Large intestine (tissue), 12 donors: ENCODE measurements around the gene OR5K1. TPM values are rescaled to one million over a fixed set of nuclear protein-coding genes. Genes with fewer than 3 reads are reported as not detected.

Experiments
- DNase-seq, 2 donors: peaks; one replicate each; pipeline versions ENCODE4 v3.0.0 to v3.0.0-alpha.2; 2013
- H3K27ac ChIP-seq: one replicate; pipeline ENCODE4 v1.5.1; 2013; ENCODE audit warnings: low read length
- H3K27me3 ChIP-seq: 2 replicates; pipeline ENCODE4 v1.6.1; 2013; ENCODE audit warnings: low read length; ENCODE audit not compliant: control insufficient read depth, insufficient read depth
- H3K36me3 ChIP-seq: 2 replicates; pipeline ENCODE4 v1.6.1; 2013; ENCODE audit warnings: low read length; ENCODE audit not compliant: control insufficient read depth, insufficient read depth
- H3K4me1 ChIP-seq: one replicate; pipeline ENCODE4 v1.6.1; 2013; ENCODE audit warnings: low read length; ENCODE audit not compliant: control insufficient read depth, insufficient read depth
- H3K4me3 ChIP-seq: one replicate; pipeline ENCODE4 v1.5.1; 2013; ENCODE audit warnings: low read length
- H3K9me3 ChIP-seq: one replicate; pipeline ENCODE4 v1.6.1; 2013; ENCODE audit warnings: mild to moderate bottlenecking, low read depth, low read length, moderate library complexity; ENCODE audit not compliant: control insufficient read depth
- WGBS: methylation state at CpG from one replicate; pipeline ENCODE4 v1.1.5; 2013; ENCODE audit warnings: low lambda C conversion rate; ENCODE audit not compliant: insufficient coverage; 5-methylcytosine and 5-hydroxymethylcytosine counted together
- long read RNA-seq, 11 donors: transcript quantifications; one replicate each; lab custom pipeline, GENCODE V29; 2026
- polyA plus RNA-seq: library from polyadenylated mRNA; unstranded; fragments of 120-200 nt; gene quantifications from one replicate; pipeline ENCODE4 v1.2.1, GENCODE V29; 2013

OR5K1 gene
- polyA plus RNA-seq: 0.03 TPM
- long read RNA-seq, donor 1: 0 reads
- long read RNA-seq, donor 2: 0 reads
- long read RNA-seq, donor 3: 0 reads
- long read RNA-seq, donor 4: 0 reads
- long read RNA-seq, donor 5: 0 reads
- long read RNA-seq, donor 6: 0 reads
- long read RNA-seq, donor 7: 0 reads
- long read RNA-seq, donor 8: 0 reads
- long read RNA-seq, donor 9: 0 reads
- long read RNA-seq, donor 10: 0 reads
- long read RNA-seq, donor 11: 0 reads

DNA sequence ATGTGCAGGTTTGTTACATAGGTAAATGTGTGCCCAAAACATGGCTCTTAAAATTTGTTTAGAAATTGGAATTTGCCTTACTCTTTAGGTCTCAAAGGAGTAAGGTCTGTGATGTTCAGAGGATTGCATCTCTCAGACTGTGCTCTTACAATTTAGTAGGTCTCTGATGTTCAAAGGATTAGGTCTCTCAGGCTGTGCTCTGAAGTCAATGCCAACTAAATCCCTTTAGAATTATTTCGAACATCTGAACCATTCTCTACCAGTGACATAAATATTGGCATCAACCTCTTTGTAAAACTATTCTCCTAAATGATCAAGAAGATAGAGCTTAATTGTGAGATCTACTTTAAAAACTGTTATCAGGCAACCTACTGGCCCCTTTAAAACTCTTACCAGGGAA, at the start of gene OR5K1:
Gene OR5K1 (plus strand): TSS at position 301 of the 400 bp plus-strand sequence. CDS start 6,376 bp downstream, outside the sequence.
- no CpG with 5 or more reads among the region's 1 CpG for WGBS
- H3K27me3 ChIP-seq: no peaks in the 10 kb centered on the region
- H3K9me3 ChIP-seq: no peaks in the 10 kb centered on the region
- no peak within 1 kb of the TSS for H3K27ac ChIP-seq
- DNase-seq: no peak
- H3K4me3 ChIP-seq: no peak within 1 kb of the TSS
- H3K36me3 ChIP-seq: no peaks in the 10 kb centered on the region
- no peaks in the 10 kb centered on the region for H3K4me1 ChIP-seq

DNA sequence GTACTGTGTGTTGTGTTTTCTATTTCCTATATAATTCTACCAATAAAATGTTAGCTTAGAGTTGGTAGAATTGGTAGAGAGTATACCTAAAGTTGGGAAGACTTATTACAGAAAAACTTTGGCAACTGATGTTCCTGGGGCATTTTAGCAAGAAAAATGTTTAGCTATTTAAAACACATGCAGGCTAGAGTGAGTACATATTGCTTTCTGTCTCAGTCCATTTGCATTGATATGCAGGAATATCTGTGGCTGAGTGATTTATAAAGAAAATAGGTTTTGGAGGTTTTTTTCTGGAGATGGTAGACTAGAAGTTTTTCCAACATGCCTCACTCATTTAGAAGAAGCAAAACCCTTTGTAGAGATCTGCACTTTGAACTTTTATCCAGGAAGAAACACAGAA, 30.4 kb upstream of the OR5K1 start:
- Histone ChIP-seq H3K9me3 (peaks cover 8% of the 10 kb centered on the region), H3K4me1 (no peaks in the 10 kb centered on the region), H3K27ac (no peak overlapping the region), H3K36me3 (no peaks in the 10 kb centered on the region), H3K27me3 (no peaks in the 10 kb centered on the region), H3K4me3 (no peak overlapping the region)
- no peak for DNase-seq

DNA sequence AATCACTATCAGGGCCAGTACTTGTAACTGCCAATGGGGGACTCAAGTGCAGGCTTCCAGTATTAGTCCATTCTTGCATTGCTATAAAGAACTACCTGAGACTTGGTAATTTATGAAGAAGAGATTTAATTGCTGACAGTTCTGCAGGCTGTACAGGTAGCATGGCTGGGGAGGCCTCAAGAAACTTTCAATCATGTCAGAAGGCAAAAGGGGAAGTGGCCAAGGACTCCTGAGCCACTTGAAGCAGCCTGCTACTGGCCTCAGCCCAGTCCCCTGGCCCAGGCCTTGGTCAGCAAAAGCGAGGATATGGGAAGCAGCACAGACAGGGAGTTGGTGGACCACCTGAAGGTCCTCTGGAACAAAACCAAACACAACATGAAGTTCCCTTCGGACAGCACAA, 29.2 kb upstream of the OR5K1 start:
- no peak overlapping the region for H3K27ac ChIP-seq
- H3K4me3 ChIP-seq: no peak overlapping the region
- H3K27me3 ChIP-seq: no peaks in the 10 kb centered on the region
- H3K9me3 ChIP-seq: peaks cover 7% of the 10 kb centered on the region
- DNase-seq: no peak
- no peaks in the 10 kb centered on the region for H3K36me3 ChIP-seq
- no CpG with 5 or more reads among the region's 2 CpGs for WGBS
- no peaks in the 10 kb centered on the region for H3K4me1 ChIP-seq

DNA sequence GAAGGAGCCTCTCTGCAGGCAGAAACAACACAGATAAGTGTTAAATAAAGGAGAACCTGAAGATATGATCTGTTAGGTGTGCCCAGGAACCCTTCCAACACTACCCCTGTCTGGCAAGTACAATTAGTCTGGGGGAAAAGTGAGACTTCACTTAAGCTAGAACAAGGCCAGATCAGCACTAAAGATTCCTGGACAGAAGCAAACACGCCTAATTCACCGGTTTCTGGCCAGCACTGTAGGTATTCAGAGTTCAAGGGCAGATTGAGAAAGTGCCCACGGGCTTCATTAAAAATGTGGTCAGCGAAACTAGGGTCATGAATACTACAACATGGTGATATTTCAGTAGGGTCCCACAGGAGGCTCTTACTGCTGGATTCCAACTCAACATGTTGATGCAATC, 28.6 kb upstream of the OR5K1 start:
- Histone ChIP-seq H3K36me3 (no peaks in the 10 kb centered on the region), H3K4me3 (no peak overlapping the region), H3K9me3 (peaks cover under 1% of the 10 kb centered on the region), H3K27me3 (no peaks in the 10 kb centered on the region), H3K27ac (no peak overlapping the region), H3K4me1 (no peaks in the 10 kb centered on the region)
- DNase-seq: no peak
- WGBS: no CpG with 5 or more reads among the region's 4 CpGs

DNA sequence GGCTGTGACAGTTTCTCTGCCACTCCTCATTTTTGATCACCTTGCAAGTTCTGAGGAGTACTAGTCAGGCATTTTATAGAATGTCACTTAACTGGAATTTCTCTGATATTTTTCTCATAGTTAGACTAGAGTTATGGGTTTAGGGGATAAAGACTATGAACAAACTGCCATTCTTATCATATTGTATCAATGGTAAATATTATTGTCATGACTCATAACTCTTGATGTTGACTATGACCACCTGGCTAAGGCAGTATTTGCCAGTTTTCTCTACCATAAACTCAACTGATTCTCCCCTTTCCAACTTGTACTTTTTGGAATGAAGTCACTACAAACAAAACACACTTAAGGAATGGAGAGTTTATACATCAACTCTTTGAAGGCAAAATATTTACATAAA, 22.7 kb upstream of the OR5K1 start:
- Histone ChIP-seq H3K4me1 (no peaks in the 10 kb centered on the region), H3K27ac (no peak overlapping the region), H3K36me3 (no peaks in the 10 kb centered on the region), H3K4me3 (no peak overlapping the region), H3K27me3 (no peaks in the 10 kb centered on the region), H3K9me3 (no peaks in the 10 kb centered on the region)
- no peak for DNase-seq

DNA sequence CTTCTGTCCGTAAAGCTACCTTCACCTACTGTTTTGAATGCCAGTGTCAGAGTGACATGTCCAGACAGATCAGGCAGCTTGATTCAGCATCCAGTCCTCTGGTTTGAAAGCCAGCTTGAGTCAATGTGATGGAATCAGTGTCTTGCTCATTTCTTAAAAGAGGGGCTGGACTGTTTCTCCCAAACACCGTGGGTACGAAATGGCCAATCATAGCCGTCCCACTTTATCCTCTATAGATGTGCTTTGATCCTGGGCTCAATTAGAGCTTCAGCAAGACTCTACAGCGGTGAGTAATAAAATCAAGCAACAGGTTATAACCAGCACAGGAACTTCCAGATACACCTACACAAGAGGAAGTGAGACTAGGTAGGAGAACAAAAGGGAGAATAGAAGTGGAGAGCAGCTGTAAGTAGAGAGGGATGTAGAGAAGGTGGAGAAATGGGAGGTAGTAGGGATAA, 17.0 kb upstream of the OR5K1 start:
- DNase-seq: no peak
- Histone ChIP-seq H3K4me1 (no peaks in the 10 kb centered on the region), H3K27me3 (no peaks in the 10 kb centered on the region), H3K9me3 (no peaks in the 10 kb centered on the region), H3K4me3 (no peak overlapping the region), H3K36me3 (no peaks in the 10 kb centered on the region), H3K27ac (no peak overlapping the region)
- WGBS: 100% methylated on average over 1 of the region's 5 CpGs

DNA sequence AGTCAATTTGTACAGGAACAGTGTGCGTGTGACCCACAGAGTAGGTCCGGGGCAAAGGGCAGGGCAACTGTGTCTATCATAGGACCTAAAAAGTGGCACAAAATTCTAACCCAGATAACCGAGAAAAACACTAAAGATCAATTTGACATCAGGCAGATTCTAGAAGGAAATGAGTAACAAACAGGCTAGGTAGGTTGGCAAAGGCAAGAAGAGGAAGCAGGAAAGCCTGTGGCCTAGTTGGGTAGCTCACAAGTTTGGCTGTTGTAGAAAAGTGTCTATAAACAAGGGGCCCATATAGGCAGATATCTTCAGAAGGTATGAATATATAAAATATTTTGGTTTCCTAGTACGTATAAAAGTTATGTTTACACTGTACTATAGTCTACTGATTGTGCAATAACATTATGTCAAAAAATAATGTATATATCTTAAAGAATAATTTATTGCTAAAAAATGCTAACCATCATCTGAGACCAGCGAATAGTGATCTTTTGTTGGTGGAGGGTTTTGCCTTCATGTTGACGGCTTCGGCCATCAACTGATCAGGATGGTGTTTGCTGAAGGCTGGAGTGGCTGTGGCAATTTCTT, 13.3 kb upstream of the OR5K1 start:
- H3K4me3 ChIP-seq: no peak overlapping the region
- no peaks in the 10 kb centered on the region for H3K36me3 ChIP-seq
- WGBS: 67% methylated on average over 1 of the region's 7 CpGs
- H3K27me3 ChIP-seq: no peaks in the 10 kb centered on the region
- no peak overlapping the region for H3K27ac ChIP-seq
- H3K9me3 ChIP-seq: no peaks in the 10 kb centered on the region
- H3K4me1 ChIP-seq: no peaks in the 10 kb centered on the region
- DNase-seq: no peak

DNA sequence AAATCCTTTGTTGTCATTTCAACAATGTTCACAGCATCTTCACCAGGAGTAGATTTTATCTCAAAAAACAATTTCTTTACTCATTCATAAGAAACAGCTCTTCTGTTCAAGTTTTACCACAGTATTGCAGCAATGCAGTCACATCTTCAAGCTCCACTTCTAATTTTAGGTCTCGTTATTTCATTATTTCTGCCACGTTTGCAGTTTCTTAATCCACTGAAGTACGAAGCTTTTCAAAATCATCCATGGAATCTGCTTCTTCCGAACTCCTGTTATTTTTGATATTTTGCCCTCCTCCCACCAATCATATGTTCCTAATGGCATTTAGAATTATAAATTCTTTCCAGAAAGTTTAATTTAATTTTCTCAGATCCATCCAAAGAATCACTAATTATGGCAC, 12.6 kb upstream of the OR5K1 start:
- WGBS: 93% methylated on average over 4 of the region's 4 CpGs
- DNase-seq: no peak
- H3K27me3 ChIP-seq: no peaks in the 10 kb centered on the region
- no peak overlapping the region for H3K4me3 ChIP-seq
- no peaks in the 10 kb centered on the region for H3K9me3 ChIP-seq
- no peak overlapping the region for H3K27ac ChIP-seq
- H3K36me3 ChIP-seq: no peaks in the 10 kb centered on the region
- no peaks in the 10 kb centered on the region for H3K4me1 ChIP-seq

DNA sequence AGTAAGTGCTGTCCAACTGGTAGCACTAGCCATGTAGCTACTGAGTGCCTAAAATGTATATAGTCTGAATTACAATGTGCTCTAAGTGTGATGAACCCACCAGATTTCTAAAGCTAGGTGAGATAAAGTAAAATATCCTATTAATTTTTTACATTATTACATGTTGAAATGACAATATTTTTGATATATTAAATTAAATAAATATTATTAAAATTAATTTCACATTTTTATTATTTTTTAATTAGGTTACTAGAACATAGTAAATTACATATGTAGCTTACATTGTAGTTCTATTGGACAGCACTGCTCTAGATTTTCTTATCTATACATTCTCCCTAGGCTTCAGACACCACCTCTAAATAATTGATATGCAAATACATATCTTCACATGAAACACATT, 9.2 kb upstream of the OR5K1 start:
- Histone ChIP-seq H3K27me3 (no peaks in the 10 kb centered on the region), H3K4me3 (no peak overlapping the region), H3K36me3 (no peaks in the 10 kb centered on the region), H3K27ac (no peak overlapping the region), H3K9me3 (no peaks in the 10 kb centered on the region), H3K4me1 (no peaks in the 10 kb centered on the region)
- no peak for DNase-seq

DNA sequence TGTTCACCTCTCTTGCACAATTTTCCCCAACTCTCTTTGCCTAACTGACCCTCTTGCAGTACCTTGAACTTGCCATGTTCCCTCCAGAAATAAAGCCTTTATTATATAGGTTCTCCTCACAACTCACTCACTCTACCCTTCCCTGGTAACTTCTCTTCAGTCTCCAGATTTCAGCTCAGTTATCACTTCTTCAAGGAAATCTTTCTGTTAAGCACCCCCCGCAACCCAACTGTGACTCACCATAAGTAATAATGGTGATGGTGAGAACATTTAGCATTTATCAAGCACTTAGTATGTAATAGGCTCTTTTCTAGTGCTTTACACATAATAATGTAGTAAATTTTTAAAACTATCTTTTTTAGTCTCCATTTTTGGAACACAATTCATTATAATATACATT, 8.1 kb upstream of the OR5K1 start:
- Histone ChIP-seq H3K4me3 (no peak overlapping the region), H3K9me3 (no peaks in the 10 kb centered on the region), H3K36me3 (no peaks in the 10 kb centered on the region), H3K4me1 (no peaks in the 10 kb centered on the region), H3K27me3 (no peaks in the 10 kb centered on the region), H3K27ac (no peak overlapping the region)
- DNase-seq: no peak
- WGBS: 100% methylated on average over 1 of the region's 1 CpG

DNA sequence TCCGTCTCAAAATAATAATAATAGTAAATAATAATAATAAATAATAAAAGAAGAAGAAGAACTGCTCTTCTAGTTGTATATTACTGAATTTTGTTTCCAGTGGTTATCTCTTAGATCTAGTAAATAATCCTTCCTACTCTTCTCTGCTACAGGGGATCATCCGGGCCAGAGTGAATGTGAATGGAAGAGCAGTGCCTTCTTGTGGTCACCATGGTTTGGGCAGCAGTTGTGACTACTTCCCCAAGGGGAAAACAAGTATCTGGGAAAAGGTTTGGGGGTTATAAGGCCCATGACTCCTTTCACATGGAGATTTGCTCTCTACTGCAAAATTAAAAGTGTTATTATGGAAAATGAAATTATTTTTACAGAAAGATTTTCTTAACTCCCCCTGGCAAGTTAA, 5.5 kb upstream of the OR5K1 start:
- Histone ChIP-seq H3K4me1 (no peaks in the 10 kb centered on the region), H3K4me3 (no peak overlapping the region), H3K9me3 (no peaks in the 10 kb centered on the region), H3K27me3 (no peaks in the 10 kb centered on the region), H3K27ac (no peak overlapping the region), H3K36me3 (no peaks in the 10 kb centered on the region)
- WGBS: no CpG with 5 or more reads among the region's 2 CpGs
- DNase-seq: no peak
